Urinary bladder (tissue), 4 donors: ENCODE data around the gene CAPG. TPM values are rescaled to one million over a fixed set of nuclear protein-coding genes. Genes with fewer than 3 reads are reported as not detected.

ENCODE experiments used
- DNase-seq: peaks from one replicate; pipeline ENCODE4 v3.0.0-alpha.2; 2015; ENCODE audit errors: extremely low spot score
- H3K27ac ChIP-seq: one replicate; pipeline ENCODE4 v1.5.1; 2013; ENCODE audit warnings: low read depth, mild to moderate bottlenecking, moderate library complexity
- H3K36me3 ChIP-seq: one replicate; pipeline ENCODE4 v1.6.1; 2013; ENCODE audit warnings: mild to moderate bottlenecking, moderate library complexity; ENCODE audit not compliant: insufficient read depth
- H3K4me1 ChIP-seq: one replicate; pipeline ENCODE4 v1.6.1; 2013; ENCODE audit warnings: mild to moderate bottlenecking, moderate library complexity; ENCODE audit not compliant: insufficient read depth
- H3K4me3 ChIP-seq: one replicate; pipeline ENCODE4 v1.5.1; 2013; ENCODE audit warnings: low read depth, low read length
- WGBS: extraction: QIAGEN DNeasy Blood & Tissue Kit; methylation state at CpG from one replicate; pipeline ENCODE4 v1.1.7; 2013; 5-methylcytosine and 5-hydroxymethylcytosine counted together
- polyA plus RNA-seq: library from polyadenylated mRNA; stranded (reverse); fragments of 200-250 nt; gene quantifications from one replicate; pipeline ENCODE4 v1.2.3, GENCODE V29; 2013
- total RNA-seq: library from RNA; depleted of rRNA; stranded (reverse); fragments of >200 nt; gene quantifications from one replicate; pipeline ENCODE4 v1.2.3, GENCODE V29; 2014
- donor health status: healthy with polysubstance abuse.
- donor health status: healthy.

The CAPG gene
- total and polyA plus RNA-seq, 2 donors, result 76.0 to 89.3 TPM

- Histone ChIP-seq H3K27ac (peak overlapping the region; percentile 38), H3K4me3 (no peak overlapping the region), H3K4me1 (no peaks in the 10 kb centered on the region), H3K36me3 (no peaks in the 10 kb centered on the region)
- WGBS, result 95% methylated on average over 21 of the region's 21 CpGs
- DNase-seq, result no peak
Measured at GRCh38 chr2:85435220-85435958, 25.2 kb upstream of the CAPG start.

- no peak for DNase-seq
- Histone ChIP-seq H3K4me3 (no peak overlapping the region), H3K36me3 (no peaks in the 10 kb centered on the region), H3K4me1 (no peaks in the 10 kb centered on the region), H3K27ac (no peak overlapping the region)
- 77% methylated on average over 8 of the region's 8 CpGs for WGBS
Measured at GRCh38 chr2:85434696-85435095, 24.5 kb upstream of the CAPG start.

- no peaks in the 10 kb centered on the region for H3K36me3 ChIP-seq
- no peak overlapping the region for H3K4me3 ChIP-seq
- no peaks in the 10 kb centered on the region for H3K4me1 ChIP-seq
- 29% methylated on average over 6 of the region's 6 CpGs for WGBS
- no peak for DNase-seq
- H3K27ac ChIP-seq, result peak overlapping the region; percentile 11
Measured at GRCh38 chr2:85433511-85434089, 23.4 kb upstream of the CAPG start.

GRCh38 chr2:85431570-85432205, 21.5 kb upstream of the CAPG start:
- H3K36me3 ChIP-seq, result no peaks in the 10 kb centered on the region
- H3K27ac ChIP-seq, result no peak overlapping the region
- no peak overlapping the region for H3K4me3 ChIP-seq
- DNase-seq, result no peak
- 85% methylated on average over 10 of the region's 10 CpGs for WGBS
- H3K4me1 ChIP-seq, result no peaks in the 10 kb centered on the region

- no peaks in the 10 kb centered on the region for H3K4me1 ChIP-seq
- H3K36me3 ChIP-seq, result no peaks in the 10 kb centered on the region
- no peak for DNase-seq
- H3K4me3 ChIP-seq, result no peak overlapping the region
- 67% methylated on average over 16 of the region's 16 CpGs for WGBS
- H3K27ac ChIP-seq, result no peak overlapping the region
Measured at GRCh38 chr2:85430752-85431569, 20.8 kb upstream of the CAPG start.

GRCh38 chr2:85429924-85430289, 19.7 kb upstream of the CAPG start:
- WGBS, result 88% methylated on average over 2 of the region's 2 CpGs

GRCh38 chr2:85429213-85429923, 19.2 kb upstream of the CAPG start:
- 82% methylated on average over 12 of the region's 12 CpGs for WGBS
- Histone ChIP-seq H3K4me1 (no peaks in the 10 kb centered on the region), H3K27ac (no peak overlapping the region), H3K4me3 (no peak overlapping the region), H3K36me3 (no peaks in the 10 kb centered on the region)
- DNase-seq, result no peak

More at GRCh38 chr2:85429924-85430289, 19.7 kb upstream of the CAPG start:
- no peaks in the 10 kb centered on the region for H3K4me1 ChIP-seq
- H3K36me3 ChIP-seq, result no peaks in the 10 kb centered on the region
- DNase-seq, result no peak
- no peak overlapping the region for H3K4me3 ChIP-seq
- H3K27ac ChIP-seq, result no peak overlapping the region

- H3K4me1 ChIP-seq, result no peaks in the 10 kb centered on the region
- H3K36me3 ChIP-seq, result no peaks in the 10 kb centered on the region
- DNase-seq, result no peak
- H3K4me3 ChIP-seq, result no peak overlapping the region
- H3K27ac ChIP-seq, result no peak overlapping the region
- 78% methylated on average over 7 of the region's 7 CpGs for WGBS
Measured at GRCh38 chr2:85428343-85428881, 18.2 kb upstream of the CAPG start.

GRCh38 chr2:85427300-85427835, 17.2 kb upstream of the CAPG start:
- H3K4me3 ChIP-seq, result no peak overlapping the region
- WGBS, result 72% methylated on average over 3 of the region's 3 CpGs
- no peak overlapping the region for H3K27ac ChIP-seq
- no peak for DNase-seq
- H3K36me3 ChIP-seq, result no peaks in the 10 kb centered on the region
- no peaks in the 10 kb centered on the region for H3K4me1 ChIP-seq

- Histone ChIP-seq H3K4me1 (no peaks in the 10 kb centered on the region), H3K27ac (no peak overlapping the region), H3K4me3 (no peak overlapping the region), H3K36me3 (no peaks in the 10 kb centered on the region)
- whole genome bisulfite sequencing, result 93% methylated on average over 3 of the region's 3 CpGs
- no peak for DNase-seq
Measured at GRCh38 chr2:85425588-85425987, 15.4 kb upstream of the CAPG start.

GRCh38 chr2:85423525-85423924, 13.4 kb upstream of the CAPG start:
- Histone ChIP-seq H3K4me1 (no peaks in the 10 kb centered on the region), H3K36me3 (no peaks in the 10 kb centered on the region), H3K27ac (no peak overlapping the region), H3K4me3 (no peak overlapping the region)
- DNase-seq, result no peak
- 72% methylated on average over 5 of the region's 5 CpGs for WGBS

GRCh38 chr2:85422072-85422457, 11.9 kb upstream of the CAPG start:
- 90% methylated on average over 2 of the region's 2 CpGs for WGBS

More at GRCh38 chr2:85422072-85422457, 11.9 kb upstream of the CAPG start:
- no peak for DNase-seq
- Histone ChIP-seq H3K4me3 (no peak overlapping the region), H3K36me3 (no peaks in the 10 kb centered on the region), H3K4me1 (peaks cover 3% of the 10 kb centered on the region), H3K27ac (no peak overlapping the region)
